BJ (cell line): ENCODE measurements around the gene THAP9. TPM values are rescaled to one million over a fixed set of nuclear protein-coding genes. Genes with fewer than 3 reads are reported as not detected.

Experiments used
- CTCF ChIA-PET: fragments of 350-600 bp; formaldehyde crosslinking; extraction: SDS; loops from one replicate; lab custom pipeline; 2021; ENCODE audit warnings: antibody characterized with exemption, inconsistent platforms; lab: Yijun Ruan, JAX
- POLR2A ChIA-PET: fragments of 300-600 bp; sonication (Branson Sonifier 250); formaldehyde crosslinking; extraction: SDS; loops from one replicate; lab custom pipeline; 2021; ENCODE audit warnings: antibody characterized with exemption; lab: Charles Lee
- DNase-seq: peaks from one replicate; pipeline ENCODE4 v3.0.0-alpha.2; 2011; ENCODE audit warnings: low read depth
- H3K27me3 ChIP-seq: 2 replicates; pipeline ENCODE4 v1.6.0; 2011; ENCODE audit warnings: low read length; ENCODE audit not compliant: control insufficient read depth, insufficient read depth
- H3K36me3 ChIP-seq: 2 replicates; pipeline ENCODE4 v1.5.1; 2011; ENCODE audit warnings: low read length; ENCODE audit not compliant: control insufficient read depth, insufficient read depth
- H3K4me3 ChIP-seq: 2 replicates; pipeline ENCODE4 v1.5.1; 2011; ENCODE audit warnings: low read depth, mild to moderate bottlenecking, control low read depth, low read length
- polyA plus RNA-seq: library from polyadenylated mRNA; depleted of rRNA; stranded (reverse); fragments of >200 nt; gene quantifications from 2 replicates; pipeline ENCODE4 v1.2.3, GENCODE V29; 2011
- TF ChIP-seq, protein P1 (sequence below): IDR thresholded peaks from 2 replicates; pipeline ENCODE4 v1.5.1; 2011; ENCODE audit warnings: low read depth, mild to moderate bottlenecking, control low read depth, inconsistent platforms, low read length, moderate library complexity; ENCODE audit not compliant: insufficient read depth

The THAP9 gene
- polyA plus RNA-seq, 1 experiment: 1.8 TPM

DNA sequence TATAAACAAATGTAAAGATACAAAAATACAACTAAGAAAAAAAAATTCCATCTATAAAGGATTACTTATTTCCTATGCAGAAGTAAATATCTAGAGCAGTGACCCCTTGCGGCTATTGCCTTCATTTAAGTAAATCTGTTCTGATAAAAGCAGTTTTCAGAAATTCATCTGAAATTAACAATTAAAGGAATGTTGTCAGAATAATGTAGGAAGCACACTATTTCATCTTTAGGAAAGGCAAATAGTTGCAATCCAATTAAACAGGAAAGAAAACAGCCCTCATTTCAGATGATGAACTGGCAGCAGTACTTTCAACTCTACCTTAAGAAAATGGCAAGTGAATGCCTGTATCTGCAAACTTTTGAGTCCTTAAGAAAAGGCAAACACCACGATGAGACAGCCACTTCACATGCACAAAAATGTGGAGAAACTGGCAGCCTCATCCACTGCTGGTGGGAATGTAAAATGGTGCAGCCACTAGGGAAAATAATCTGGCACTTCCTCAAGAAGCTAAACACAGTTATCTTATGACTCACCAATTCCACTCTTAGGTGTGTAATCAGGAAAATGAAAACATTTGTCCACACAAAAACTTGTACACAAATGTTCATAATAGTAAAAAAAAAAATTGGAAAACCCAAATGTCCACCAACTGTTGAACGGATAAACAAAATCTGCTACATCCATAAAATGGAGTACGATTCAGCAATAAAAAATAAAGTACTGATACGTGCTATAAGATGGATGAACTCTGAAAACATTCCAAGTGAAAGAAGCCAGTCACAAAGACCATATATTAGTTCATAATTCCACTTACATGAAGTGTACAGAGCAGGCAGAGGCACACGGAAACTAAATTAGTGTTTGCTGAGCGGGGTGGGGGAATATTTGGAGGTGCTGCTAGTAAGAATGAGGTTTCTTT is 2.0 kb upstream of the THAP9 start:
- H3K36me3 ChIP-seq: peaks cover 3% of the 10 kb centered on the region
- ChIA-PET POLR2A (interaction anchor here (0.7 kb wide), 1 partner anchor 9 kb away, joined by 5 read pairs; no protein-coding TSS in a partner anchor), CTCF (interaction anchor here (0.5 to 1.3 kb wide), 4 partner anchors 17 to 960 kb away, joined by 3 read pairs; no protein-coding TSS in a partner anchor)
- peak overlapping the region; percentile 68 for H3K4me3 ChIP-seq
- DNase-seq: peak; percentile 53
- TF ChIP-seq, protein P1, sequence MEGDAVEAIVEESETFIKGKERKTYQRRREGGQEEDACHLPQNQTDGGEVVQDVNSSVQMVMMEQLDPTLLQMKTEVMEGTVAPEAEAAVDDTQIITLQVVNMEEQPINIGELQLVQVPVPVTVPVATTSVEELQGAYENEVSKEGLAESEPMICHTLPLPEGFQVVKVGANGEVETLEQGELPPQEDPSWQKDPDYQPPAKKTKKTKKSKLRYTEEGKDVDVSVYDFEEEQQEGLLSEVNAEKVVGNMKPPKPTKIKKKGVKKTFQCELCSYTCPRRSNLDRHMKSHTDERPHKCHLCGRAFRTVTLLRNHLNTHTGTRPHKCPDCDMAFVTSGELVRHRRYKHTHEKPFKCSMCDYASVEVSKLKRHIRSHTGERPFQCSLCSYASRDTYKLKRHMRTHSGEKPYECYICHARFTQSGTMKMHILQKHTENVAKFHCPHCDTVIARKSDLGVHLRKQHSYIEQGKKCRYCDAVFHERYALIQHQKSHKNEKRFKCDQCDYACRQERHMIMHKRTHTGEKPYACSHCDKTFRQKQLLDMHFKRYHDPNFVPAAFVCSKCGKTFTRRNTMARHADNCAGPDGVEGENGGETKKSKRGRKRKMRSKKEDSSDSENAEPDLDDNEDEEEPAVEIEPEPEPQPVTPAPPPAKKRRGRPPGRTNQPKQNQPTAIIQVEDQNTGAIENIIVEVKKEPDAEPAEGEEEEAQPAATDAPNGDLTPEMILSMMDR: peak; percentile 38
- H3K27me3 ChIP-seq: no peaks in the 10 kb centered on the region

- DNase-seq: no peak
- TF ChIP-seq, protein P1: no peak
- ChIA-PET POLR2A (interaction anchor here (0.6 to 1.9 kb wide), 2 partner anchors 10 to 135 kb away, joined by 6 to 15 read pairs; partner anchors contain the start of gene COPS4), CTCF (interaction anchor here (0.7 to 1.3 kb wide), 3 partner anchors 10 to 59 kb away, joined by 3 read pairs; no protein-coding TSS in a partner anchor)
- Histone ChIP-seq H3K4me3 (peak overlapping the region; percentile 68), H3K27me3 (no peaks in the 10 kb centered on the region), H3K36me3 (no peaks in the 10 kb centered on the region)
Measured at GRCh38 chr4:82899374-82900065, 1.0 kb upstream of the THAP9 start.

GRCh38 chr4:82900066-82900410 is 497 bp upstream of the THAP9 start:
- ChIA-PET POLR2A (interaction anchor here (0.6 to 1.9 kb wide), 2 partner anchors 10 to 135 kb away, joined by 6 to 15 read pairs; partner anchors contain the start of gene COPS4), CTCF (interaction anchor here (0.7 kb wide), 1 partner anchor 10 kb away, joined by 3 read pairs; no protein-coding TSS in a partner anchor)
- Histone ChIP-seq H3K27me3 (no peaks in the 10 kb centered on the region), H3K36me3 (no peaks in the 10 kb centered on the region), H3K4me3 (peak overlapping the region; percentile 68)
- TF ChIP-seq, protein P1: no peak
- DNase-seq: no peak

GRCh38 chr4:82901183-82901718 is 716 bp downstream of the THAP9 start:
- Histone ChIP-seq H3K4me3 (peak overlapping the region; percentile 68), H3K27me3 (no peaks in the 10 kb centered on the region), H3K36me3 (no peaks in the 10 kb centered on the region)
- no peak for DNase-seq
- TF ChIP-seq, protein P1: no peak
- ChIA-PET POLR2A (interaction anchor here (0.6 to 1.9 kb wide), 2 partner anchors 134 to 472 kb away, joined by 6 to 13 read pairs; partner anchors contain the start of gene COPS4), CTCF (no interaction called here)

DNA sequence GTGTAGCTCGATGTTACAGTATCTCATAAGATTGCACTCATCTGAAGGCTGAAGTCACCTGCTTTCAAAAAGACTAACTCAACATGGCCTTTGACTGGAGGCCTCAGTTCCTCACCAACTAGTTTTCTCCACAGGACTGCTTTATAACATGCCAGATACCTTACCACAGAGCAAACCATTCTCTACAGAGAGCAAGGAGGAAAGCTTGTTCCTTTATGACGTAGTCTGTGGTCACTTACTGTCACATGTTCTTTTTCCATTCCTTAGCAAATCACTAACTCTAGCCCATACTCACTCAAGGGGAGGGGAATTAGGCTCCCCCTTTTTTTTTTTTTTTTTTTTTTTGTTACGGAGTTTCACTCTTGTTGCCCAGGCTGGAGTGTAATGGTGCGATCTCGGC is 3.2 kb downstream of the THAP9 start:
- Histone ChIP-seq H3K4me3 (no peak overlapping the region), H3K36me3 (no peaks in the 10 kb centered on the region), H3K27me3 (no peaks in the 10 kb centered on the region)
- ChIA-PET CTCF (no interaction called here), POLR2A (no interaction called here)
- TF ChIP-seq, protein P1: no peak
- DNase-seq: no peak
